Stimulated activated CD4-positive, alpha-beta T cell treated with anti-CD3 and anti-CD28 coated beads, Interleukin-15, amount 100 ng/mL, for 24 hours (primary cell): ENCODE measurements around the gene RGS19.

Experiments
- DNase-seq: peaks from one replicate; pipeline ENCODE4 v3.0.0-alpha.2; 2020

The RGS19 gene

GRCh38 chr20:64032706-64033624 lies 46.4 kb downstream of the RGS19 start:
- no peak for DNase-seq

GRCh38 chr20:64031822-64032314 lies 47.5 kb downstream of the RGS19 start:
- DNase-seq: no peak

GRCh38 chr20:64030371-64031134 lies 48.8 kb downstream of the RGS19 start:
- no peak for DNase-seq

GRCh38 chr20:64029293-64030117 lies 49.8 kb downstream of the RGS19 start:
- no peak for DNase-seq

GRCh38 chr20:64027981-64028685 lies 51.2 kb downstream of the RGS19 start:
- DNase-seq: no peak

GRCh38 chr20:64025826-64026412 lies 53.4 kb downstream of the RGS19 start:
- DNase-seq: no peak

- no peak for DNase-seq
These were observed 54.1 kb downstream of the RGS19 start for GRCh38 chr20:64025101-64025825.

- no peak for DNase-seq
These were observed 55.0 kb downstream of the RGS19 start for GRCh38 chr20:64024141-64024990.

GRCh38 chr20:64023361-64024140 lies 55.8 kb downstream of the RGS19 start:
- DNase-seq: no peak
